Caco-2 (cell line): Measurements from ENCODE around the gene AGFG2. TPM values are rescaled to one million over a fixed set of nuclear protein-coding genes. Genes with fewer than 3 reads are reported as not detected.

Source experiments
- BruUV-seq: library from RNA; stranded (reverse); fragments of 400-500 nt; replicated peaks from 2 replicates; lab custom pipeline; 2021; lab: Mats Ljungman, UMichigan
- CTCF ChIA-PET: fragments of 300-600 bp; sonication (Branson Sonifier 250); formaldehyde crosslinking; loops from one replicate; lab custom pipeline; 2022; ENCODE audit warnings: antibody characterized with exemption; lab: Charles Lee
- POLR2A ChIA-PET: fragments of 300-600 bp; sonication (Branson Sonifier 250); formaldehyde crosslinking; loops from one replicate; lab custom pipeline; 2022; ENCODE audit warnings: antibody characterized with exemption; lab: Charles Lee
- DNase-seq, 2 experiments: peaks; one replicate each; pipeline versions ENCODE4 v3.0.0 to v3.0.0-alpha.2; 2020 to 2022
- H3K27me3 ChIP-seq: replicated peaks from 2 replicates; pipeline ENCODE4 v1.6.0; 2011; ENCODE audit warnings: low read length; ENCODE audit not compliant: control insufficient read depth, insufficient read depth
- H3K36me3 ChIP-seq: 2 replicates; pipeline ENCODE4 v1.5.1; 2011; ENCODE audit warnings: low read length; ENCODE audit not compliant: control insufficient read depth, insufficient read depth
- H3K4me1 ChIP-seq: fragments of 250-450 bp; sonication (Bioruptor Pico); 2 replicates; pipeline ENCODE4 v1.5.1; 2020; ENCODE audit warnings: mild to moderate bottlenecking
- H3K4me3 ChIP-seq: 2 replicates; pipeline ENCODE4 v1.5.1; 2011; ENCODE audit warnings: low read depth, mild to moderate bottlenecking, control low read depth, low read length
- H3K9me3 ChIP-seq: fragments of 250-450 bp; sonication (Bioruptor Pico); 2 replicates; pipeline ENCODE4 v1.5.1; 2020; ENCODE audit warnings: mild to moderate bottlenecking, moderate library complexity
- H3K27ac Mint-ChIP-seq: one replicate; pipeline ENCODE4 v1.8.0; 2022; ENCODE audit warnings: mixed read lengths; ENCODE audit not compliant: unreplicated experiment
- H3K27me3 Mint-ChIP-seq: one replicate; pipeline ENCODE4 v1.8.0; 2022; ENCODE audit warnings: mixed read lengths; ENCODE audit not compliant: insufficient read depth, unreplicated experiment
- H3K36me3 Mint-ChIP-seq: one replicate; pipeline ENCODE4 v1.8.0; 2022; ENCODE audit warnings: mild to moderate bottlenecking, mixed read lengths; ENCODE audit not compliant: insufficient read depth, unreplicated experiment
- H3K4me1 Mint-ChIP-seq: one replicate; pipeline ENCODE4 v1.8.0; 2022; ENCODE audit warnings: low read depth, mixed read lengths; ENCODE audit not compliant: unreplicated experiment
- H3K4me3 Mint-ChIP-seq: one replicate; pipeline ENCODE4 v1.8.0; 2022; ENCODE audit warnings: mild to moderate bottlenecking, moderate library complexity, mixed read lengths; ENCODE audit not compliant: unreplicated experiment
- H3K9me3 Mint-ChIP-seq: one replicate; pipeline ENCODE4 v1.8.0; 2022; ENCODE audit warnings: mixed read lengths; ENCODE audit not compliant: unreplicated experiment
- intact Hi-C: fragments of 100-400 bp; cut with micrococcal nuclease; formaldehyde crosslinking; loops from one replicate; pipeline ENCODE4 v1.10.0; 2022; ENCODE audit not compliant: unreplicated experiment
- total RNA-seq: library from RNA; stranded (reverse); gene quantifications from 2 replicates; pipeline ENCODE4 v1.2.3, GENCODE V29; 2022
- TF ChIP-seq, protein P1 (sequence below), 2 experiments: fragments of 200-600 bp in 1 of 2; IDR thresholded peaks; 1 replicate in 1 of 2; 2 replicates in 1 of 2; pipeline versions ENCODE4 v1.5.1 to v1.8.0; 2011 to 2022; ENCODE audit warnings: antibody characterized with exemption in 1 of 2, control low read depth in 1 of 2, inconsistent platforms in 1 of 2, low read depth in 1 of 2, low read length in 1 of 2, mild to moderate bottlenecking in 1 of 2, moderate library complexity in 1 of 2; ENCODE audit not compliant: insufficient read depth in 1 of 2, severe bottlenecking in 1 of 2, unreplicated experiment in 1 of 2

The AGFG2 gene
- total RNA-seq, 1 experiment from 2014 or later = 60.7 TPM

GRCh38 chr7:100606313-100606712 is 67.3 kb downstream of the AGFG2 start:
- Mint-ChIP-seq H3K4me1 (no peaks in the 10 kb centered on the region), H3K36me3 (peaks cover 17% of the 10 kb centered on the region), H3K27ac (no peak overlapping the region), H3K9me3 (no peaks in the 10 kb centered on the region), H3K4me3 (peak overlapping the region; percentile 91), H3K27me3 (no peaks in the 10 kb centered on the region)
- H3K4me3 ChIP-seq = peak overlapping the region; percentile 67
- TF ChIP-seq, protein P1, sequence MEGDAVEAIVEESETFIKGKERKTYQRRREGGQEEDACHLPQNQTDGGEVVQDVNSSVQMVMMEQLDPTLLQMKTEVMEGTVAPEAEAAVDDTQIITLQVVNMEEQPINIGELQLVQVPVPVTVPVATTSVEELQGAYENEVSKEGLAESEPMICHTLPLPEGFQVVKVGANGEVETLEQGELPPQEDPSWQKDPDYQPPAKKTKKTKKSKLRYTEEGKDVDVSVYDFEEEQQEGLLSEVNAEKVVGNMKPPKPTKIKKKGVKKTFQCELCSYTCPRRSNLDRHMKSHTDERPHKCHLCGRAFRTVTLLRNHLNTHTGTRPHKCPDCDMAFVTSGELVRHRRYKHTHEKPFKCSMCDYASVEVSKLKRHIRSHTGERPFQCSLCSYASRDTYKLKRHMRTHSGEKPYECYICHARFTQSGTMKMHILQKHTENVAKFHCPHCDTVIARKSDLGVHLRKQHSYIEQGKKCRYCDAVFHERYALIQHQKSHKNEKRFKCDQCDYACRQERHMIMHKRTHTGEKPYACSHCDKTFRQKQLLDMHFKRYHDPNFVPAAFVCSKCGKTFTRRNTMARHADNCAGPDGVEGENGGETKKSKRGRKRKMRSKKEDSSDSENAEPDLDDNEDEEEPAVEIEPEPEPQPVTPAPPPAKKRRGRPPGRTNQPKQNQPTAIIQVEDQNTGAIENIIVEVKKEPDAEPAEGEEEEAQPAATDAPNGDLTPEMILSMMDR (IDR thresholded peaks at IDR 0.05; ENCODE audit: insufficient read depth in 1 of 2, low read depth in 1 of 2, low read length in 1 of 2, severe bottlenecking in 1 of 2, unreplicated experiment in 1 of 2) = no peak
- CTCF ChIA-PET = interaction anchor here (1.5 to 2.2 kb wide), 3 partner anchors 20 to 99 kb away, joined by 6 to 10 read pairs (median 6); partner anchors contain the start of genes FBXO24, LRCH4 and POP7
- no peaks in the 10 kb centered on the region for H3K9me3 ChIP-seq
- POLR2A ChIA-PET = interaction anchor here (1.8 kb wide), 1 partner anchor 21 kb away, joined by 10 read pairs; the partner anchor contains the start of genes FBXO24 and LRCH4
- intact Hi-C loops = no loop called here
- no peaks in the 10 kb centered on the region for H3K36me3 ChIP-seq
- peaks cover 17% of the 10 kb centered on the region for H3K4me1 ChIP-seq
- no peaks in the 10 kb centered on the region for H3K27me3 ChIP-seq
- no peak for DNase-seq
- BruUV-seq = no TSS peak

DNA sequence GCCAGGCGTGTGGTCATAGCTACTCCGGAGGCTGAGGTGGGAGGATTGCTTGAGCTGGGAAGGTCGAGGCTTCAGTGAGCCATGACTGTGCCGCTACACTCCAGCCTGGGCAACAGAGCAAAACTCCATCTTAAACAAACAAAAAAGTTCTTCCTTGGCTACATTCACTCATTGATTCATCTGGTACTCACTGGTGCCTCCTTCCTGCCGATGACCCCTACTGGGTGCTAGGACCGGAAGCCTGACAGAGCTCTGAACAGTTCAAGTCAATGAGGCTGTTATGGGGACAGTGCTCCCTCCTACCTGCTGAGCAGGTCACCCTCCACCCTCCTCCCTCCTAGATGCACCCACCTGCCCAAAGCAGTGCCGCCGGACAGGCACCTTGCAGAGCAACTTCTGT is 68.1 kb downstream of the AGFG2 start:
- H3K27me3 Mint-ChIP-seq = no peaks in the 10 kb centered on the region

GRCh38 chr7:100609958-100610357 is 71.0 kb downstream of the AGFG2 start:
- Histone ChIP-seq H3K4me3 (no peak overlapping the region), H3K36me3 (no peaks in the 10 kb centered on the region), H3K4me1 (peaks cover 10% of the 10 kb centered on the region; the same call in 1 of the 2 replicates), H3K9me3 (no peaks in the 10 kb centered on the region), H3K27me3 (no peaks in the 10 kb centered on the region)
- Mint-ChIP-seq H3K4me1 (no peaks in the 10 kb centered on the region), H3K4me3 (peak overlapping the region; percentile 86), H3K9me3 (no peaks in the 10 kb centered on the region), H3K36me3 (peaks cover 30% of the 10 kb centered on the region), H3K27me3 (no peaks in the 10 kb centered on the region), H3K27ac (no peak overlapping the region)
- TF ChIP-seq, protein P1 (IDR thresholded peaks at IDR 0.05; ENCODE audit: insufficient read depth in 1 of 2, low read depth in 1 of 2, low read length in 1 of 2, severe bottlenecking in 1 of 2, unreplicated experiment in 1 of 2) = no peak
- BruUV-seq = no TSS peak
- POLR2A ChIA-PET = no interaction called here
- intact Hi-C loops = no loop called here
- CTCF ChIA-PET = interaction anchor here (0.6 kb wide), 2 partner anchors 70 to 119 kb away, joined by 3 read pairs; no protein-coding TSS in a partner anchor
- DNase-seq = no peak

More for the DNA sequence above, 68.1 kb downstream of the AGFG2 start:
- no peaks in the 10 kb centered on the region for H3K9me3 ChIP-seq
- Mint-ChIP-seq H3K27ac (no peak overlapping the region), H3K36me3 (peaks cover 25% of the 10 kb centered on the region), H3K4me1 (no peaks in the 10 kb centered on the region), H3K9me3 (no peaks in the 10 kb centered on the region), H3K4me3 (peak overlapping the region; percentile 52)
- peaks cover 13% of the 10 kb centered on the region for H3K4me1 ChIP-seq
- no peaks in the 10 kb centered on the region for H3K36me3 ChIP-seq
- BruUV-seq = no TSS peak
- H3K4me3 ChIP-seq = no peak overlapping the region
- H3K27me3 ChIP-seq = no peaks in the 10 kb centered on the region
- DNase-seq = no peak
- CTCF ChIA-PET = interaction anchor here (2.2 kb wide), 1 partner anchor 23 kb away, joined by 7 read pairs; no protein-coding TSS in a partner anchor
- POLR2A ChIA-PET = interaction anchor here (0.6 kb wide), 1 partner anchor 22 kb away, joined by 4 read pairs; no protein-coding TSS in a partner anchor
- TF ChIP-seq, protein P1 (IDR thresholded peaks at IDR 0.05; ENCODE audit: insufficient read depth in 1 of 2, low read depth in 1 of 2, low read length in 1 of 2, severe bottlenecking in 1 of 2, unreplicated experiment in 1 of 2) = no peak
- intact Hi-C loops = no loop called here
